ENCODE measurements around the gene SEMG1.

DNA sequence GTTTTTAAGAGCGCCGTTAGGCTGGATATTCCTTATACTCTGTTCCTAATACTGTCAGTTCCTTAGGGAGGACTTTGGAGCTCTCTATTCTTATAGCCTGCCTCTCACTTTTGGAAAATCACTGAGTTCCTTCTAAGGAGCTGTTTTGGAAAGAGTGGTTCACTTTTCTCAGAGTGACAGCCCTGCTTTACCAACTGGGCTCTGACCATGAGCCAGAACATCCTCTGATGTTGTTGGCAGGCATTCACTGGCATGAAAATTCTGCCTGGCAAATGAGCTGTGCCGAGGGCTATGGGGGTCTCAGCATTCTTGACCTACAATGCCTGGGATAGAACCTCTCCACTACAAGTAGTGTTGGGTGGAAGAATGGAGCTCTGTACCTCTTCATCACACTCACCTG is 14.9 kb upstream of the SEMG1 start:
- TF ChIP-seq, protein P1, sequence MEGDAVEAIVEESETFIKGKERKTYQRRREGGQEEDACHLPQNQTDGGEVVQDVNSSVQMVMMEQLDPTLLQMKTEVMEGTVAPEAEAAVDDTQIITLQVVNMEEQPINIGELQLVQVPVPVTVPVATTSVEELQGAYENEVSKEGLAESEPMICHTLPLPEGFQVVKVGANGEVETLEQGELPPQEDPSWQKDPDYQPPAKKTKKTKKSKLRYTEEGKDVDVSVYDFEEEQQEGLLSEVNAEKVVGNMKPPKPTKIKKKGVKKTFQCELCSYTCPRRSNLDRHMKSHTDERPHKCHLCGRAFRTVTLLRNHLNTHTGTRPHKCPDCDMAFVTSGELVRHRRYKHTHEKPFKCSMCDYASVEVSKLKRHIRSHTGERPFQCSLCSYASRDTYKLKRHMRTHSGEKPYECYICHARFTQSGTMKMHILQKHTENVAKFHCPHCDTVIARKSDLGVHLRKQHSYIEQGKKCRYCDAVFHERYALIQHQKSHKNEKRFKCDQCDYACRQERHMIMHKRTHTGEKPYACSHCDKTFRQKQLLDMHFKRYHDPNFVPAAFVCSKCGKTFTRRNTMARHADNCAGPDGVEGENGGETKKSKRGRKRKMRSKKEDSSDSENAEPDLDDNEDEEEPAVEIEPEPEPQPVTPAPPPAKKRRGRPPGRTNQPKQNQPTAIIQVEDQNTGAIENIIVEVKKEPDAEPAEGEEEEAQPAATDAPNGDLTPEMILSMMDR (IDR thresholded peaks at IDR 0.05): no peak
- no peak for TF ChIP-seq POLR2A (IDR thresholded peaks at IDR 0.05)
